Measurements from ENCODE around the gene NLGN4X.

The NLGN4X gene

DNA sequence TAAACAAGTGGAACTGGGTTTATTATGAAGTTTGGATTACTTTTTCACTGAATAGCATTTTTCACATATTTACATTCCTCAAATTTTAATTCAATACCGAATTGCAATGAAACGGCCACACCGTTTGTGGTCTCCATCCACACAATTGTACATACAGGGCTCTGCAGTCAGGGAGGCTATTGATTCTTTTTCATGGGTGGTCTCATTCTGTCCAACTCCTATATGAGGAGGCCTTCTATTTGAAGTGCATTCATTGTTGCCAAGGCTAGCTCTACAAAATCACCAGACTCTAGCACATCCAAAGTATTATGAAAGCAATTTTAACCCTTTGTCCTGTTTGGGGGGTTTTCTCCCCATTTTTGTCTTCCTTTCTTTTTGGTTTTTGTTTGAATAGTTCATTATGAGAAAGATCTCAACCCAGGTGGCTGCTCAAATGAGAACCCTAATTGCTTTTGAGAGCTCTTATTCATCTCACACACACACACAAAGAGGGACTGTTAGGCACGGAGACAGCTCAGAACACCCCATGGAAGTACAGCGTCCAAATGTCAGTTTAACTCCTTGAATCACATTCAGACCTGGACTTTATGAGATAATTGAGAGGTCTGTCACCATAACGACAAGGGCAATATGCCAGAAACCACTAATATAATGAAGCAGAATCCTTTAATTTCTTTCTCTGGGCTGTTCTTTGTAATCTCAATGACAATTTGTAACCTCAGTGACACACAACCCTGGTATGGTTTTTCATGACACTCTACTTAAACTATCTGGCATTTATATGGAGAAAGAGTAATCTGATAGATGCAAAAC is 79.4 kb downstream of the NLGN4X start:
- DNase-seq = no peak

DNA sequence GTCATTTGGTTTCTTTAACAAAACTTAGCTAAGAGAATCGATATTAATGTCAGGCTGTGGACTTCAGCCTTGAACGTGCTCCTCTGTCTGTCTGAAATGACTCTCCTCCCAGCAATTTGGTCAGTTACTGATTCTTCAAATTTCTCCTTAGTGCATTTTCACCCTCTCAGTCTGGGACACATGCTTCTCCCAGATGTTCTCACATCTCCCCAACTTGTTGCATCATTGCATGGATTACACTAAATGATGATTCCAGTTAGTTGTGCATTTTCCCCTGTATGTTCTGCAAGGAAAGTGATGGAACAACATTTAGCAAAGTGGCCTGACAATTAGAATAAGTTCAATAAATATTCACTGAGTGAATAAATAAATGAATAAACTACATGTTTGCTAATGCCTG is 94.4 kb downstream of the NLGN4X start:
- no peak for DNase-seq

DNA sequence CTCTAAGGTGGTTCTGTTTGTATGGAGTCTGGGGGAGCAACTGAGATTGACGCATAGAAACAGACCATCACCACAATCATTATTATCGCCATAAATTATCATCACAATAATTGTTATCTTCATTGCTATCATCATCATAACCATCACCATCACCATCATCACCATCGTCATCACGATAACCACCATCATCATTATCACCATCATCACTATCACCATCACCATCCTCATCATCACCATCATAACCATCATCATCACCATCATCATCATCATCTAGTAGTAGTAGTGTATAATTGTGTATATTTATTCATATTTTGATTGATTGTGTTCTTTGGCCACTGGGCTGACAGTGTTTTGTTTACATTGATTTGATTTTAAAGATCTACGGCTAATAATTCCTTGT is 95.7 kb downstream of the NLGN4X start:
- DNase-seq = no peak

DNA sequence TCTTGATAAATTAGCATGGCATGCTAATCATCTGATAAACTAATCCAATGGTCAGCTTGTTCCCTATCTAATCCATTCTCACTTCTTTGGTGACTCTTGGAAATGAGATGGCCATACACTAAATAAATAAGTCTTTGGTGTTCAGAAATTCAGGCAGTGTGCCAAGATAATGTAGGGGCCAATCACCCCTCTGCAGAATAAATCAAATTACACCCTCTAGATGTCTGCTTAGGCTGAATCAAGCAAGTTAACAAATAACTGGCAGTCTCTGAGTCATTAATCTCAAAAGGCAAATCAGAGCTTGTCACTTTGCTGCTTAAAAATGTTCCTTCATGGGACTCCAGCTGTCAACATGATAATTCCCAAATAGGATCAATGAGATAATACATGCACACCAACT is 97.4 kb downstream of the NLGN4X start:
- no peak for DNase-seq

DNA sequence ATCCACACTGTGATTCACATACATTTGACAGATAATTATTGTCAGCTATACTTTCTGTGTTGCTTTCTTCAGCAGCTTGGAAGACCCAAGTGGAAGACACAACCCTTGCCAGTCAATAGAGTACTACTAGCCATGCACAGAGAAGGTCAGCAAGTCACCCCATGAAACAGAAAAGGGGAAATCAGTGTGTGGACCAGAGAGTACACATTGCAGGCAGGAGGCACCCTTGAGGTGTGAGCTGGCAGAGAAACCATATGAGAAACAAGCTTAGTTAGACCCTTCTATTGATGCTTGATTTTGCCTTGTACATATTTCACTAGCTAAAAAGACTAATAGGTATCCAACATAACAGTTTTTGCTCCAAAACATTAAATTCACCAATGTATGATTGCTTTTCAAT is 99.5 kb downstream of the NLGN4X start:
- no peak for DNase-seq

DNA sequence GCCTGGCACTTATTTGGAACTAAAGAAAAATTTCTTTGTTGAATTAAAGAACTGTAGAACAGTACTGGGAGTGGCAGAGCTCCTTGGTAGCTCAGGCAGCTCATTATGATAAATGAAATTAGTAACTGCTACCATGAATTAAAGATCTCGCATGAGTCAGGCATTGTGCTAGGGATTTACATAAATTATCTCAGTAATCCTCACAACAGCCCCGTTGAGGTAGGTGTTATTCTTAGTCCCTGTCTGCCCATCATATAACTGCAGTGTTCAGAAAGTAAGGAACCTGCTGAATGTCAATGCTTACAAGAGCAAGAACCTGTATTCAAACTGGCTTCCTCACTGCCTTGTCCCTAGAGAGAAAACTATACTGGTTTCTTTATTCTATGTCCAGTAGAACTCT is 108.3 kb downstream of the NLGN4X start:
- no peak for DNase-seq

DNA sequence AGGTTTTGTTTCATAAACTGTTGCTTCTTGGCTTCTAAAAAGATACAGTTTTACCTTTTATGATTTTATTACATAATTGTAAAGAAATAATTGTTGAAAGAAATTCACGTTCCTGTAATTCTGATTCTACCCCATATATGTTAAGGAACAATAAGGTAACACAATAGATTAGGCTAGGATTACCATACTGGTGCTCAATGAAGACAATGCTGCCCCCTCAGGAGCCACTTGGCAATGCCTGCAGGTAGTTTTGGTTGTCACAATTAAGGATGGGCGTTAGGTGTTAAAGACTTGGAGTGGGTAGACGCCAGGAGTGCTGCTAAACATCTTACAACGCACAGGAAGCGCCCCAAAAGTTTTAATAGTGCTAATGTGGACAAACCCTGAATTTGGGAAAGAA is 133.2 kb downstream of the NLGN4X start:
- no peak for DNase-seq

DNA sequence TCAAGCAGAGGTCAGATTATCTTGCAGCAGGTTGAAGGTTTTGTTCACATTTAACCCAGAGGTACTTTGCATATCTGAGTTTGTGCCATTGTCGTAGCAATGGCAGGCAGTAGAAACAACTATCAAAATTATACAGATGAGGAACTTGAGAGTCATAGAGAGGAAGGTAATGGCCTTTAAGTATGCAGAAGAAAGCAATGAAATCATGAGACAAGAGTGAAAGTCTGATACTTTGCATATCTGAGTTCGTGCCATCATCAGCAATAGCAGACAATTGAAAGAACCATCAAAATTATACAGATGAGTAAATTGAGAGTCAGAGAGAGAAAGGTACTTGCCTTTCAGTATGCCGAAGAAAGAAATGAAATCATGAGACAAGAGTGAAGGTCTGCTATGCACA is 154.1 kb downstream of the NLGN4X start:
- no peak for DNase-seq

DNA sequence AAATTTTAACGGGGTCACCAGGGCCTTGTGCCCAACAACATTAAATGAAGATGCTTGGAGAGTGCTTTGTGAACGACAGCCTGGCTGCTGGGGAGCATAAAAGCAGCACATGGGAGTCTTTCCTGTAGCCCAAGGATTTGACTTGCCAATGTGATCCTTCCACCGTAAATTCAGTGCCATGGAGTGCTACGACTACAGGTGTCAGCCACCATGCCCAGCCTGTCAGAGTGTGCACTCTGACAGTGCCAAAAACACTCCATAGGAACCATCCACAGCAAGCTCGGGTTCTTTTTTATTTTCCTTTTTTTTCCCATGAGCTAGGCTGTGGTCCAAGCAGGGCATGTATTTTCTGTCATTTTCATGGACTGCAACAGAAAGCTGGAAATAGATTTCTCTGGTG is 156.9 kb downstream of the NLGN4X start:
- no peak for DNase-seq

DNA sequence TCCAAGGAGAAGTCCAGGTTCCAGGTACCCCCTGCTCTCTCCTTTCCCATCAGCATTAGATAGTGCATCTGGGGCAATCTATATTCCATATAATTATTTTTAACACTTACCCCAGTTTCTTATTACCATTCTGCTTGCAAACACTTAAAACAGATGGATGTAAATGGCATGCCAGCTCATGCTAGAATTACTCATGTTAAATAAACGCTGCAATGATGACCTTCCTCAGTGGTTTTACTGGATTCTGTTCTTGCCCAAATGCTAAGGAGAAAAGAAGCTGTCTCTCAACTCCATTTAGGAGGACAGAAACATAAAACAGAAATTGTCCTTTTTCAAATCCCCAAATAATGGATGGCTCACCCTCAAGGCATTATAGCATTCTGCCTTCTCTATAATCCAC is 161.1 kb downstream of the NLGN4X start:
- no peak for DNase-seq

DNA sequence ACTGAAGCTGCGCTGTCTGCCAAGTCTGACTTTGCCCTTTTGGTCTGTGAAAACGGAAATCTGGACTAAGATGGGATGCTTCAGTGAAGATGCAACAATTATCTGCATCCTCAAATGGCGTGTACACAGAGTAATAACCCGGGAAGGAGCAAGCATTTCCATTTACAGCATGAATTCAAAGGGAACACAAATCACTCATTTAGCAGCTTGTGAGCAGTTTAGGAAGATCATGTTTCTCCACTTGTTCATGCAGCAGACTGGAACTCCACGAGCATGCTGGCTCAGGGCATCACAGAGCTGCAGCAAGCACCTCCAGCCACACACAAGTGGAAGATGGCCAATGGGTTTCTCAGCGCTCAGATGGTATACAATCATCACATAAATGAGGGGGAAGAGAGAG is 175.5 kb downstream of the NLGN4X start:
- DNase-seq = no peak

DNA sequence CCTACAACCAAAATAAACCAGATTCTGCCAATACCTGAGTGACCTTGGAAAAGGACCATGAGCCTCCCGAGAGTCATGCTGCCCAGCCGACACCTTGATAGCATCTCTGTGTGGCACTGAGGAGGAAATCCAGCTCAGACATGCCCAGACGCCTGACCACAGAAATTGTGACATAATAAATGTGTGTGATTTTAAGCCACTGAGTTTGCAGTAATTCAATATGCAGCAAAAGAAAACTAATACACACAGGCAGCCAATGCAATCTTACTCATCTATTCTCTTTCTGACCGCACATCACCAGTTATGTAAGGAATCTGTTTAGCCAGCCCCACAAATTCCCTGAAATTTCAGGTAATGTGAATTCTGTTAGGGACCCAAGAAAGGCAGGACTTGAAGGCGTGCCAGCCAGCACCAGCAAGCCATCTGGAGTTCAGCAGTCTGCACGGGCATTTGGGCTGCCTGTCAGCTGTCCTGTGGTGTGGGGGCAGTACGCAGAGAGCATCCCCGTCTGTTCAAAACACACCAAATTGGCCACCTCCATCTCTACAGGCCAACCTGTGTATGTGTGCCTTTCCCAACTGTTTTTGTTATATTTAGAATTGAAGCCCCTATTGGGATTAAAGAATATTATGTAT is 176.4 kb downstream of the NLGN4X start:
- DNase-seq = no peak

DNA sequence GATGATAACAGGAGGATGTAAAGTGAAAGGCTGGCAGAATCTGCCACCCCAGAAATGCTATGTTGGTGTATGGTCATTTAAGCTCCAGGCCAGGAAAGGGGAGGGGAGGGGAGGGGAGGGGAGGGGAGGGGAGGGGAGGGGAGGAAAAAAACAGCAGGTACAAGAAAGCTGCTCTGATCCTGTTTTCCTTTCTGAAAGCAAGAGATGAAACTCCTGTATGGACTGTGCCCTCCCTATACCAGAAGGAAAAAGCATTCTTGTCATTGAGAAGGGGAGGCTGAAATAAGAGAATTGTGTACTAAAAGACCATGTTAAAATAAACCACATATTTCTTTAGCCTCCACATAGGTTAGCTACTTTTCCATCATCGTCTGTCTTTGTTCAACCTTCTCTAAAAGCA is 179.5 kb downstream of the NLGN4X start:
- no peak for DNase-seq

DNA sequence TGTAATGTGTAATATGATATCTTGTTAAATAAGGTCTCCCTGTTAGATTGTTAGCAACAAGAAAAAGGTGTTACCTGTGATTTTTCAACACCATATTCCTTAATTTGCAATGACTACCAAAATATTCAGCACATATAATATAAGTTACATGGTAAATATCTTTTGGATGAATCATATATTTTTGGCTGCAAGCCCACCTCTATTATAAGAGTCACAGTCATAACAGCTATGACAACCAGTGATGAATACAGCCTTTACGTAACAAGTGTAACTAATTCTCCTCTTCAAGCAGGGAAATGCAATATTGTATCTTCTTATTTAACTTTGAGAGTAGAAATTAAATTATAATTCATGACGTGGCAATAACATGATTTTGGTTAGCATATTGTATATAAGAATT is 187.0 kb downstream of the NLGN4X start:
- no peak for DNase-seq

DNA sequence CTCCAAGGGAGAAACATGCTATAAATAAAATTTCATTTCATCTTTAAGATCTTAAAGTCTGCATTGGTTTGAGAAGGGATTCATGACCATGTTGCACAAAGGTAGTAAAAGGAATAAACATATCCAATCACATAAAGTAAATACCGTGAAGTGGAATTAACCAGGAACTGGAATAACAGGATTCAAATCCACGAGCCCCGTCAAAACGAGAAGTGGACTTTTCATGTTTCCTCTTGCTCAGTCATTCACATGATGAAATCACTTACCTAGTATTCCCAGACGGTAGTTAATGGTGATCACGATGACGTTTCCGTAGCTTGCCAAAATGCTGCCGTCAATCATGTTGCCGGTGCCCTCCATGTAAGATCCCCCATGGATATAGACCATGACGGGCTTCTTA is 199.7 kb downstream of the NLGN4X start:
- DNase-seq = no peak

DNA sequence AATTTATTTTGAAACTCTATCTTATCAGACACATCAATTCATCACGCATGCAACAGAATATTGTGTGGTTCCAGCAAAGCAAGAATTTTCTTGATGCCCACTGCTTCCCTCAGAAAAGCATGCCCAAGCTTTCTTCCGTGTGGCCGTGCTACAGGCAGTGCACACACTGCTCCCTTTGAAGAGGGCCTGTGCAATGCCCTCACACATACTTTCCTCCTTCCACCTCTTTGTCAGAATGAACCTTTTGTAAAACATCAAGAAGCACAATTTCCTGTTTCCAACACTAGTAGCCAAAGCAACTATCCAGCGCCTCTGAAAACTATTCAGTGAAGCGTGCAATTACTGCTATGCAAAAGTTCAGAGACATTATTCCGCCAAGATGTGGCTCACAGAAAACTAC is 201.7 kb downstream of the NLGN4X start:
- DNase-seq = no peak

DNA sequence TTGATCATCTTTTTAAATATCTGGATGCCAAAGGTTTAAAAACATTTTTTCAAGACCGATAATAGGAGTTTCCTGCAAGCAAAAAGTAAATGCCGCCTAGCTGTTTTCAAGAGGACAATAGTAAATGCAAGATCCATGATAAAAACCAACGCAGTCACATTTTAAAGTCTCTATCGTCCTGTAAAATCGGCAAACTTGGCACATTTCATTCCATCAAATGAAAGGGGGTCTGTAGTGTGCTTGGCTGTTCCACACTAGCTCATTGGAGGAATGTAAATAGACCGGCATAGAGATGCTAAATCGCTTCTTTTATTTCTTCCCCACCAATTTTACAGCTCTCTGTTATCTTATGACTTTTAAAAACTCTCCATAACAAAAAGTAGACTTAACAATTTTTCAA is 202.2 kb downstream of the NLGN4X start:
- DNase-seq = no peak

DNA sequence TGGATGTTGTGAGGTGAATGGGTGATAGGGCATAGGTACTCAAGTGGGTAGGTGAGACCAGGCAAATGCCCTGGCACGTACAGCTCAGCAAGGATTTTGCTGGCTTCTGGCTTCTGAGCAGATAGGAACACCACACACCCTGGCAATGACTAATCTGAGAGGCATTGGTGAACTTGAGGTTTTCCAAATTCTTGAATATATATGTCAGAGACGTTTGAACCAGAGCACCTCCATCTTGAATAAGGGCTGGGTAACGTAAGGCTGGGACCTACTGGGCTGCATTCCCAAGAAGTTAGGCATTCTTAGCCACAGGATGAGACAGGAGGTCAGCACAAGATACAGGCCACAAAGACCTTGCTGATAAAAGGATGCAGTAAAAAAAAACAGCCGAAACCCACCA is 204.5 kb downstream of the NLGN4X start:
- no peak for DNase-seq

DNA sequence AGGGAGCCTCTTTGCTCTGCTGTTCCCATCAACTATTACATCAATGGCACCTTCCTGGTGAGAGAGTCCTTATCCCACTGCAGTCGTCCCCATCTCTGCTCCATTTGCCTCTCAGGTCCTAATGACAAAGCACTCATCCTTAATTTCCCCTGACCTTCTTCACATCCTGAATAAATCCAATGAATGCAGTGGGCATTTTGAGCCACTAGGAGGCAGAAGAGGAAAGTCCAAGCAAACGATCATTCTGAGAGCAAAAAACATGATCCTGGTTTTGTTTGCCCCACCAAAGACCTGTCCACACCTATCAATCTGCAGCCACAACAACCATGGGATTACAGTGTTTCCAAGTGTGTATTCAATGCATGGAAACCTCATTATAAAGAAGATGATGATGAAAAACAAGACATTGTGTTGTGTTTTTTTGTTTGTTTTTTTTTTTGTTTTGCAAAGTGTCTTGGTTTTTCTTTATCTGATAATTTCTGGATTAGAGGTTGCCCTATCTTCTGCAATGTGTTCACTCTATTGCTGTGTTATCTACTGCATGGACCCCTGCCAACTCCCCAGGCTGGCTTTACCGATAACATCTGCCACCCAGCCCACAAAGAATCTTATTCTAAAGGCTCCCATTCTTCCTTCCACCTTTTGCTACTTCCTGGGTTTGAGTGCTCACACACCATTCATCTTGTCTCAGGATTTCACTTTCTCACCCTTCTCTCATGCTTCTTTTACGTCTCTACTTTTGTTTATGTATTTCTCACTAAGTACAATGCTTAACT is 207.2 kb downstream of the NLGN4X start:
- DNase-seq = peak; percentile 5

DNA sequence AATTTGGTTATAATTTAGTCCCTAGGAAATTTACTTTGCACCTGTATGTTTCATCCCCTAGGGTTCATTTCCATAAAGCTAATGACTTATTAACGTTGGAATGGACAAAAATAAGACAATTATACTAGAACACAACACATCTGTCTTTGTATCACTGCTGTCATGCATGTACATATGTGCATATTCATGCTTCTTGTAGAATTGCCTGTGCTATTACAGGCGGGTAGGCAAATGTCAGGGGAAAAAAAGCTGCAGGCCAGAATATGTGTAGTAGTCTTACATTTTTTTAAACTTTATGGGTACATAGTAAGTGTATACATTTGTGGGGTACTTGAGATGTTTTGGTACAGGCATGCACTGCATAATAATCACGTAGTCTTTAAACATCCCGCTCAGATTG is 209.6 kb downstream of the NLGN4X start:
- no peak for DNase-seq

DNA sequence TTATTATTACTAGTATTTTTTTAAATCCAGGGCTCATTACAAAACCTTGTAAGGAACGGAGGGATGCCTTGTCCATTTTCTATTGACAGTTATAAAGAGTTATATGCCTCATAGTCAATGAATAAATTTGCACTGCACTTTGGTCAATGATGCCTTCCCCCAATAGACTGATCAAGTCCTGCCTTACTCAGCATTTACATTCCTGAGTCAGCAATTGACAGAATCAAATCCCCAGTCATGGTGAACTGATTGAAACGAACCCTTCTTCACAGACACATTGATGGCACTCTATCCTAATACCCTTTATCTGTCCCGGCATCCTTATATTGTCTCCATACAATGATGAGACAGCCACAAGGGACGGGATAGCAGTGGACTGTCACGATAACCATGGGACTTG is 213.2 kb downstream of the NLGN4X start:
- no peak for DNase-seq

DNA sequence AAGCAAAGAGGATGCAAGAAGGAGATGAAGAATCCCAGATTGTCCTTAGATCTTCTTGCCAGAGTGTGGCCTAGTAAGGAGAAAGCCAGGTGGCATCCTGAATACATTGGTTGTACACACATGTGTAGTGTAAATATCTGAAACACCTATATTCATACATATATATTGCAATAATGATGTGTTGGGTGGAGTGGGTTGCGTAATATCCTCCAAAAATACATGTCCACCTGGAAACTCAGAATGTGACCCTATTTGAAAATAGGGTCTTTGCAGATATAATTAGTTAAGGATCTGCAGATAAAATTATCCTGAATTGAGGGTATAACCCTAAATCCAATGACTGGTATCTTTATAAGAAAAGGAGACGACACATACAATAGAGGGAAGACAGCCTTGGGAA is 216.3 kb downstream of the NLGN4X start:
- no peak for DNase-seq

DNA sequence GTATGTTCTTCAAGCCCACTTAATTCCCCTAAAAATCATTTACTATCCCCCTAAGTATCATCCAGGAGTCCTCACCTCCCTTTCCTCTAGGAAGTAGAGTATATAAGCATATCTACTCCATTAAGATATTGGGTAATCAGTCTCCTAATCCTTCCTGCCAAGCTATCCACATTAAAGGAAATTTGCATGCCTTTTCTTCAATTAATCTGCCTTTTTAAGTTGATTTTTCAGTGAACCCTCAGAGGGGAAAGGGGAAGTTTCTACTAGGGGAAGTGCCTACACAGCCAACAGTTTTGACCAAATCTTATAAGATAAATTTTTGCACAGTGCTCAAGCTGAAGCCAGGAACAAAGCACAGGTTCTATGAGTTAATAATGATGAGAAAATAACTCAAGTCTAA is 222.8 kb downstream of the NLGN4X start:
- no peak for DNase-seq

DNA sequence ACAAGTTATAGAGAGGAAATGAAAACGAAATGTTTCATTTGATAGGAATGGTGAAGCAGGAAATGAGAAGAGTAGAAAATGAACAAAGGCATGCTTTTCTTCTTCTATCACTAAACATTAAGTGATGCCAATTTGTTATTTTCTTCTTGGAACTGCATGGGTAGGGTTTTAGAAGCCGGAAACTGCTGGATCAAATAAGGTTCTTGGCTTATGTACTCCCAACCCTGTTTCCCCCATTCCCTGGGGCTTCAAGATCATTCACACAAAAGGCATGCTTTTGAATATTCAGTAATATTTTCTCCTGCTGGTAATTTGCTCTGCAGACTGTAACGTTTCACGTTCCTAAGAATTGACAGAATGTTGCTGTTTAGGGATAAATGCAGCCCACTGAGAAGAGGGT is 224.1 kb downstream of the NLGN4X start:
- no peak for DNase-seq

All from activated gamma-delta T cell treated with Interleukin-2 at 50 U/mL for 16 hours (primary cell).